HG02884 (cell line): ENCODE data around the gene FOXQ1.
"Not testable (repeated sequence)": the region's sequence is repeated elsewhere in the genome, so short reads cannot be mapped to it uniquely, and the experiment has no call there.

Experiments used
- ATAC-seq: cut with Tn5 transposase; IDR thresholded peaks from one replicate; pipeline ENCODE4 v1.9.1; 2021; ENCODE audit warnings: mild to moderate bottlenecking, moderate library complexity; ENCODE audit not compliant: unreplicated experiment

Gene FOXQ1

DNA sequence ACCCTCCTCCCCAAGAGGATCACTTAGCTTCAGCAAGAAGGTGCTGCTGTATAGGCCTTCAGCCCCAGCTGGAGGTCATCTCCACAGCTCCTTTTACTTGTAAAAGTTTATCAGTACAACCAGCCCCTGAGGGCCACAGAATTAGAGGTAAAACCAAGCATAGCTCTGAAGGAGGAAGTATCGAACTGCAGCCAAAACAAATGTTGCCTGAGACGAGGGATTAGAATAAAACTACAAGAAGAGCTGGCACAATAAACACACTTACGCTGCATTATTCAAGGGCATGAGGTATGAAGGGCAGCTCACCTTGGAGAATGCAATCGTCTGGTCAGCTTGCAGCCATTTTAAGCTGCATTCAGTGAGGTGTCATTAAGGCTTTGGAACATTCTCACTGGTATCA is 21.1 kb upstream of the FOXQ1 start:
- no peak for ATAC-seq

DNA sequence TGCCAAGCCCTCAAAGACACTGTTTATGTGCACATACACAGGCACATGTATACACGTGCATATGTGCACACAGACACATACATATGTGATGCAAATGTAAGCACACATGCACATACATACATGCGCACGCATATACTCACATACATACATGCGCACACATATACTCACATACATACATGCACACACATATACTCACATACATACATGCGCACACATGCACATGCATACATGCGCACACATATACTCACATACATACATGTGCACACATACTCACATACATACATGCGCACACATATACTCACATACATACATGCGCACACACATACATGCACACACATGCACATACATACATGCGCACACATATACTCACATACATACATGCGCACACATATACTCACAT is 20.5 kb upstream of the FOXQ1 start:
- ATAC-seq, result no peak

DNA sequence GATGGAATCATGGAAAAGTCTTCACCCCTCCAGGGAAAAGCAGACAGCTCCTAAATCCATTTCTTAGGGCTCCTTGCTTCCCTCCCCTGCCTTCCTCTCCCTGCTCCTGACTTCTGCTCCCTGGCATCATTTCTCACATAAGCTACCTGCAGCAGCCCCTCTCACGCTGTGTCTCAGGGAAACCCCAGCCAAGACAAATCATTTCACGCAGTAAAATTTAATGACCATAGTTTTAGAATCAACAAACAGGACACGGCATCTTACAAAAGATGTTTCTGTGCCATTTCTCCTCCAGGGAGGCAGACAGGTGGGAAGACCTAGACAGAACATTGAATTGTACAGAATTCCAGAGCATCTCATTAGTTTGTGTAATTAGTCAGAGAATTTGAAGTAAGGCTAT is 16.5 kb upstream of the FOXQ1 start:
- no peak for ATAC-seq

DNA sequence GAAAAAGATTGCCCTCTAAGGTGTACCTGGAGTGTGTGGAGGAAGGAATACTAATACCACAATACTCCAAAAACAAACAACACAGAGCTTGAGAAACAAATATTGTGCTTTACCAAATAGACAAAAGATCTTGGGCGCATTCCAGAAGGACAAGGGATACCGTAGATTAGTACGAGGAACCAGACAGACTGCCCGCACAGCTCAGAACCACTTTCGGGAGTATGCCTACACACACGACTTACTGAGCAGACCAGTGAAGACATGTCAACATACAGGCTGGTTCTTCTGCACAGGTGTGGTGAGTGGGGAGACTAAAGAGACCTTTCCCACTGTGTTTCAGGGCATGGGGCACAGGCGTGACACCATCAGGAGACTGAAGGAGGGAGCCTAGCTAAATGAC is 15.8 kb upstream of the FOXQ1 start:
- no peak for ATAC-seq

DNA sequence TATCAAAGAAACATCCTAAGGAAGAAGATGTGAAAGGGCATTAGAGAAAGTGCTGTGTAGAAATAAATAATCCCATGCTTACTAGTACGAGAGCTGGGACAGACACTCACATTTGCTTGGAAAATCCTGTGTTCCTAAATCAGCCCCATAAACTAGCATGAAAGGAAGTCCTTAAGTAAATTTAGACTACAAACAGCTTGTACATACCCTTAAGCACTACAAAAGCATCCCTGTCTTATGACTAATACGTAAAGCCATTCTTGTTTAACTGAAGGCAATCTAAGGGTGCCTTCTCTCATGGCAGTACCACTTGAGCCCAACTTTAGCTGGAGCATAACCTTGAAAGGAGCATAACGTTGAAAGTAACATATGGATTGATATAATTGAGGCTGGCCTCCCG is 15.4 kb upstream of the FOXQ1 start:
- ATAC-seq, result no peak

DNA sequence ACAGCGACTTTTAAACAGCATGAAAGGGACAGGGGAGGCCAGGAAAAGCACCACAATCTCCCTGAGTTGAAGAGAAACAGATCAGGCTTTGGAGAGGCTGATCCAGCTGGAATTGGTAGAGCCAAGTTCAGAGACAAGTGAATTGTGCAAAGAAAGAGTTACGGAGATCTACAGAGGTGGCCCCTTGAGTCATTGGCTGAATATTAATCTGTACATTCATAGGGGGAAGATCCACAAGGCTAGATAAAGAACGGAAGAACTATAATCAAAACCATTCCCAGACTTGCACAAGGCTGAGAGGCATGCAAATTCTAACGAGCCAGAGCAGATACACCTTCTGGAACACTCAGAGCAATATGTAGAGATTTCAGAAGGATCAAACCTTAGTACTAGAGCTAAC is 14.2 kb upstream of the FOXQ1 start:
- ATAC-seq, result no peak

DNA sequence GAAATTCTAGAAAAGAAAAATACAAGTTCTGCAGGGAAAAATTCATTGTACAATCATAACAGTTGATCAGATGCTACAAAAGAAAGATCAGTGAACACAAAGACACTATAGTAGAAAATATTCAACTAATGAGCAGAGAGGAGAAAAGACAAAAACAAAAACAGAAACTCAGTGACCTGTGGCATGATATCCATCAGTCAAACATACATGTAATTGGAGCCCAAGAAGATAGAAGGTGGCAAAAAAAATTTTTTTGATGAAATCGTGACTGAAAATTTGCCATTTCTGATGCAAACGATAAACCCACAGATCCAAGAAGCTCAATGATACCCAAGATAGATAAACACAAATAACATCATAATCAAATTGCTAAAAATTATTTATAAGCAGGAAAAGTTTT is 13.1 kb upstream of the FOXQ1 start:
- no peak for ATAC-seq

DNA sequence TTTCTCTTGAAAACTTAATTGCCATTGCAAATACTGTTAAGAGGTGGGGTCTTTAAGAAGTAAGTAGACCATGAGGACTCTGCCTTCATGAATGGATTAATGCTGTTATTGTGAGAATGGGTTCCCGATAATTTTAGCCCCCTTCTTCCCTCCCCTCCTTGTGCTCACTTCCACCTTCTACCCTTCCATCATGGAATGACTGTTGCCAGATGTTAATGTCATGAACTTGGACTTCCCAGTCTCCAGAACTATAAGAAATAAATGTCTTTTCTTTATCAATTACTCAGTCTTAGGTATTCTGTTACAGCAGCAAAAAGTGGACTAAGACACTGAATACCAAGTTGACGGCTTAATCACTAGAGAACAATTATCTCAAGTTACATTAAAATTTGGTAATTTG is 5.8 kb upstream of the FOXQ1 start:
- ATAC-seq, result no peak

DNA sequence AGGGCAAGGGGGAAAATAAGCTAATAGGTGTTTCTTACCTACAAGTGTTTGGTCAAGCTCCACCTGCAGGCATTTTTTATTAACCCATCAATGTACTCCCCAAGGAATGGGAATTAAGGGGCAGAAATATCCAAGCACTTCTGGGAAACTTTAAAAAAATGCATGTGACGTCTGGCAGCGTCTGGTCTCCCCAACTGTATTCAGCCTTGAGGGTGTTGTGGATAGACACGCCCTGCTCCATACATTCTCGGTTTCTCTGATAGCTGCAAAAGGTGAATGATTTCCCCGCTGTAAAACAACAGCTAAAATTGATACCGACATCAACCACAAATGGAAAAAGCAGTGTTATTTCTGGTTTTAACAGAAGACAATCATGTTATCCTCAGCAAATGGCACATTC is 2.5 kb upstream of the FOXQ1 start:
- no peak for ATAC-seq

DNA sequence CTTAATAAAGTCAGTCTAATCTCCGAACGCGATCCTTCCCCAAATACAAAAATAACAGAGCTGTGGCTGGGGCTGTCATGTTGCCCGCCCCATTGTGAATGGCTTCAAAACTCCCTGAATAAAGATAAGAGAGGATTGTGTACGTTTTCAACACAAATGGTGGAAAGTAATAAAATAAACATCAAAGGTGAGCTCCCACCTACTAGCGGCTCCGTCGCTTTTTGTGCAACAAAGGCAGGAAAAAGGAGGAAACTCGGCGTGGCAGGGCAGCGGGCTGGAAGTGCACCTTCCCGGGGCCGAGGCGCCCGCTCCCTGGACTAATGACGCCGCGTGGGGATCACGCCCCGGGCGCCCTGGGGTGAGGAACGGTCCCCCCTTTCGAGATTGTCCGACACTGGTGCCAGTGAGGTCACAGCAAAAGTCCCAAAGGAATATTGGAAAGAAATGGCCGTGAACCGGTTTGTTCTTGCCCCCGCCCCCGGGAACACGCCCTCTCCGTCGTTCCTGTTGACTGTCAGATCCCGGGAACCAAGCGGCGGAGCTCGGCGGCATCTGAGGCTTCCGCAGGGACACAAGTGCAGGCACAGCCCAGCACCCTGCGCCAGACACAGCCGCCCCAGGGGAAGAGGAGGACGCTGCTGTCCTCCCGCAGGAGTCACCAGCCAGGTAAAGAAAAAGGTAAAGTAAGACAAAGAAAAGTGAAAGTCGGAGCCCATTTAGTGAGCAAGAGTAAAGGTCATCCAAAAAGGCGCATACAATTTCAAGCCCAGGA is 1.1 kb upstream of the FOXQ1 start:
- ATAC-seq, result no peak

DNA sequence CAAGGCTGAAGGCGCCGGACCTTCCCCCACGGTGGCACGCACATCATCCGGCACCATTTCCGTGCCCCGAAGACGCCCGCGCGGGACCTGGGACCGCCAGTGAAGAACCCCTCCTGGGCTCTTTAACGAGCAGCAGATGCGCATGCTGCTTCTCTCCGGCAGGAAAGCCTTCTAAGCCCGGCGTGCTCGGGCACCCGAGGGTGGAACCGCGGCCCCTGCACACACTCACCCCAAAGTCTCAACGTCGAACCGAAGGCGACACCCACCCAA is 240 bp downstream of the FOXQ1 start:
- ATAC-seq, result no peak

DNA sequence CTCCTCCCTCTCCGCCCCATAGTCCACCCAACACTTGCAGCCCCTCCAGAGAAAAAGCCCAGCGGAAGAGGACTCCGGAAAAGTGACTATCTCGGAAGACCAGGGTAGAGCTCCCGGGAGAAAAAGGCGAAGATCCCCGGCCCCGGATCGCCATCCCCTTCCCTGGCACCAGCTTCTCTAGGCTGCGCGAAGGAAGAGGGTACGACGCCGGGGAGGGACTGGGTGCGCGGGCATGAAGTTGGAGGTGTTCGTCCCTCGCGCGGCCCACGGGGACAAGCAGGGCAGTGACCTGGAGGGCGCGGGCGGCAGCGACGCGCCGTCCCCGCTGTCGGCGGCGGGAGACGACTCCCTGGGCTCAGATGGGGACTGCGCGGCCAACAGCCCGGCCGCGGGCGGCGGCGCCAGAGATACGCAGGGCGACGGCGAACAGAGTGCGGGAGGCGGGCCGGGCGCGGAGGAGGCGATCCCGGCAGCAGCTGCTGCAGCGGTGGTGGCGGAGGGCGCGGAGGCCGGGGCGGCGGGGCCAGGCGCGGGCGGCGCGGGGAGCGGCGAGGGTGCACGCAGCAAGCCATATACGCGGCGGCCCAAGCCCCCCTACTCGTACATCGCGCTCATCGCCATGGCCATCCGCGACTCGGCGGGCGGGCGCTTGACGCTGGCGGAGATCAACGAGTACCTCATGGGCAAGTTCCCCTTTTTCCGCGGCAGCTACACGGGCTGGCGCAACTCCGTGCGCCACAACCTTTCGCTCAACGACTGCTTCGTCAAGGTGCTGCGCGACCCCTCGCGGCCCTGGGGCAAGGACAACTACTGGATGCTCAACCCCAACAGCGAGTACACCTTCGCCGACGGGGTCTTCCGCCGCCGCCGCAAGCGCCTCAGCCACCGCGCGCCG is 822 bp downstream of the FOXQ1 start:
- ATAC-seq, result no peak

DNA sequence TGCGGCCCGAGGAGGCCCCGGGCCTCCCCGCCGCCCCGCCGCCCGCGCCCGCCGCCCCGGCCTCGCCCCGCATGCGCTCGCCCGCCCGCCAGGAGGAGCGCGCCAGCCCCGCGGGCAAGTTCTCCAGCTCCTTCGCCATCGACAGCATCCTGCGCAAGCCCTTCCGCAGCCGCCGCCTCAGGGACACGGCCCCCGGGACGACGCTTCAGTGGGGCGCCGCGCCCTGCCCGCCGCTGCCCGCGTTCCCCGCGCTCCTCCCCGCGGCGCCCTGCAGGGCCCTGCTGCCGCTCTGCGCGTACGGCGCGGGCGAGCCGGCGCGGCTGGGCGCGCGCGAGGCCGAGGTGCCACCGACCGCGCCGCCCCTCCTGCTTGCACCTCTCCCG is 1.5 kb downstream of the FOXQ1 start:
- no peak for ATAC-seq

DNA sequence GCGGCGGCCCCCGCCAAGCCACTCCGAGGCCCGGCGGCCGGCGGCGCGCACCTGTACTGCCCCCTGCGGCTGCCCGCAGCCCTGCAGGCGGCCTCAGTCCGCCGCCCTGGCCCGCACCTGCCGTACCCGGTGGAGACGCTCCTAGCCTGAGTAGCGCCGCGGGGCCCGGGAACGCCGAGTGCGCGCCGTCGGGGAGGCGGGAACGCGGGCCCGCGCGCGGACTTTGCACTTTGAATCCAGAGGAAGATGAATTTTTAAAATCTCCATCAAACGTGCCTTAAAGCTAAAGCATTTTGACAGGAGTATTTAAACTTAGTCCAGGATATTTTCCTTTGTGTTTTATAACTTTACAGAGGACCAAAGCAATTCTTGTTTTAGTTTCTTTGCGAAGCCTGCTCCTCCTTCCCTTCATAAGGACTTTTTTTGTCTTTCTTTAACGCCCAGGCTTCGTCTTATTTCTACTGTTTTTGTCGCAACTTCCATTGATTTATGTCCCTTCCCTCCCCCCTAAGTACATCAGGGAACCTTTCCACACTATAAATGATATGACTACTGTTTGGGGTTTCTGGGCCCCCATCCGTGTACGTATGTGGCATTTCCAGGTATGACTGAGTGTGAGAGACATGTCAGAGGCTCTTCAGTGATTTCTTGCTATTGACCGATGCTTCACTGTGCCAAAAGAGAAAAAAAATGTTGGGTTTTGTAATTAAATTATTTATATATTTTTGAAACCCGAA is 2.0 kb downstream of the FOXQ1 start:
- ATAC-seq, result no peak

DNA sequence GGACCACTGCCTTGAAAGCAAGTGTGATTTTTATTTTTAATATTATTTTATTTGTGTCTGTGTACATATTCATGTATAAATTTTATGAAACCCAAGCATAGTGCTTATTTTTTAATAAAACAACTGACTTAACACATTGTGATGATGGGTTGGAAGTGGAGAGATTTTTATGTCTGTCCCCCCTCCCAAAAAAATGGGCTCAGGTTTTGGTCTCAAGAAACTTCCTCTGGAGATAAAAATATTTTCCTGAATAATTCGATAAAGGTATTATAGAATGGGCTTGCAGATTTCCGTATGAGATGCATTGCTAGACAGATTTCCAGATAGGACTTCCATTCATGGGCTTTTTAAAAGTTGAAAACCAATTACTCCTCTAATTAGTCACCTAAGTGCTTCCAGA is 2.7 kb downstream of the FOXQ1 start:
- ATAC-seq, result no peak

DNA sequence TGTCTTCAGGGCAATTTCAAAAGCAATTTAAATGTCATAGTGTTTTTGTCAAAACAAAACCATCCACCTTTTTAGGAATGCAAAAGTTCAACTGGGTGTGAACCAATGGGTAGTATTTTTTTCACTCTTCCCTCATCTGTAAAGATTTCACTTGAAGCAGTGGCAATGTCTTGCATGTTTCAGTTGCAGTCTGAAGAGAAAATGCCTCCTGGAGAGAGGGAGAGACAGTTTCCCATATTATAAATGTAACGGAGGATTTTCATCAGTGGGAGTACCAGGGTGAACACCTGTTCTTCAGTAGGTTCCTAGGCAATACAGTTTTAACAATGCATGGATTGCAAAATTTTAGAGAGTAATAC is 3.3 kb downstream of the FOXQ1 start:
- ATAC-seq, result no peak

DNA sequence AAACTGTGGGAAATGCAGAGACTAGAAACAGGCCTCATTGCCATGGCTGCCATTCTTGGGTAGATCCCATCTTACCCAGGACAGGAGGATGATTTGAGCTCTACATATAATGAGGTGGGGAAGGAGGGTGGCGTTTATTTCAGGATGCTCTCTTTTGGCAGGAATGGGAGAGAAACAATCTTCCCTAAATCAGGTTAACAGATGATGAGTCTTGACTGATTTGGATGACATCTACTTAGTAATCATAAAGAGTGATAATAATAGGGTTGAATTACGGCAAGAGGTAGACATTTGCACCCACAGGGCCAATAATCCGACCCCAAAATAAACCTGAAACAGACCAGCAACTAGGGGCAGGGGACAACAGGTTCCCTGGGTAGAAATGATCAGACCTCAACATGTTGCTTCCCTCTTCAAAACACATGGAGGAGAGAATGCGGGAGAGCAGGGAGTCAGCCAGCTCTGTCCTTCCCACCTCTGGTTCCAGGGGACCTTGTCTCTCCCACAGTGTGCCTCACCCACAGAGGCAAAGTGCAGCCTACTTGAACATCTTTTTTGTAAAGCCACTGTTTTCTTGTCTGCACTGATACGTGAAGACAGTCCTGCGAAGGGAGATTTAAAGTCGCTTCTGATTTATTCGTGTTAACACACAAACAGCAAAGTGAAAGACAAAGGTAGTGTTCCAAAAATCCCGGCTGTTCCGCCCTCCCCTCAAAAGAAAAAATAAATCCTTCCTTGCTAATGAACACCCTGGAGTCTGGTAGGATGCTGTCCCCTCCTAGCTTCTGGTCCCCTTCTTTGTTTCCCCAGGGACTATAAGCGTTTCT is 3.9 kb downstream of the FOXQ1 start:
- no peak for ATAC-seq

DNA sequence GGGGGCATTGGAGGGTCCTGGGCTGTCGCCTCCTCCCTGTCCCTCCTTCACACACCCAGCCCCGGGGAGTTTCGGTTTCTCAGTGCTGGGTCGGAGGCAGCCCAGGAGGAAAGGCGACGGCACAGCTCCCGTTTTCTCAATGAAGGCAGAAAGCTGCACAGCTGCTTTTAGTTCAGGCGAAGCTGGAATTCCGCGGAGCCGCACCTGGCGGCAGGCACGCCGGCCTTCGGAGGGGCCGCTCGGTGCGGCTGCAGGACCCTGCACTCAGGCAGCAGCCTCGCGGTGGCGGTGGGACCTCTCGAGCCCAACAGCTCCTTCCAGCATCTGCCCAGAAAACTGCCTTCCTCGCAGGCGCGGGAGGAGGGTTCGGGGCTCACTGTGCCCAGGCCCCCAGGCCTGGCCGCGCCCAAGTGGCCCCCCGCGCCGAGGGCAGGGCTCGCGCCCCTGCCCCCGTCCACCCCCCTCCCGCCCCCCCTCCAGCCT is 4.6 kb downstream of the FOXQ1 start:
- ATAC-seq, result no peak

DNA sequence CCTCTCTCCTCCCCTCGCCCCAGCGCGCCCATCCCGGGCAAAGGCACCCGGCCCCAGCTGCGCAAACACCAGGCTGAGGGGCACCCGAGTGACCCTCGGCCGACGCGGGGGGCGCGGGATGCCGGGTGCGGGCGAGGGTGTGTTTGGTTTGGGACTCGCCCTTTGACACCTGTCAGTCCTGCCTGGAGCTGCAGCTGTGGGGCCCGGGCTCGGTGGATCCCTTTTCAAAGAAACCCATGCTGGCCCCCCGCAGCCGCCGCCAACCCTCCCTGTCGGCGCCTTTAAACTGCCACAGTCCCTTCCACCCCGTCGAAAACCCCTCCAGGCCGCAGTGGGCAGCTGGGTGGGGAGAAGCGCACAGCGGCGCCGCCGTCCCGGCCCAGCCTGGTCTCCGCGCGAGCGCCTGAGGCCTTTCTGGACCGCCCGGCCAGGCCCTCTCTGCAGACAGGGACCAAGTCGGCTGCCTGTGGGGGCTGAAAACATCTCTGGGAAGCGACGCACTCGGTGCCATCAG is 5.5 kb downstream of the FOXQ1 start:
- ATAC-seq, result no peak

DNA sequence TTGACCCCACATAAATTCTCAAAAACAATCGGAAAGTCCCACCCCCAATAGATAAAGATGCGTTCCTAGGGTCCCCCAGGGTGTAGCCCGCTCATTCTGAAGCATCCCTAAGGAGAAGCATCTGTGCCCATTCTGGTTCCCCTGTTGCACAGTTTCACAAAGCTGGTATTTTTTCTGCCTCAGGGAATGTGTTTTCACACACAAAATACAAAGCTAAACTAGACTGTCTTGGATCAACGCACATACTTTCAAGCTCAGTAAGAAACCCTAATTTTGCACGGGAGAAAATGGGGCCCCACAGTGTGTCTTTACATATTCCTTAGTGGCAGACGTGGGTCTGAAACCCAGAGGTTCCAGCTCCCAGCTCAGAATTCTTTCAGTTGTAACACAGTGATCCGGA is 6.1 kb downstream of the FOXQ1 start:
- ATAC-seq, result no peak

DNA sequence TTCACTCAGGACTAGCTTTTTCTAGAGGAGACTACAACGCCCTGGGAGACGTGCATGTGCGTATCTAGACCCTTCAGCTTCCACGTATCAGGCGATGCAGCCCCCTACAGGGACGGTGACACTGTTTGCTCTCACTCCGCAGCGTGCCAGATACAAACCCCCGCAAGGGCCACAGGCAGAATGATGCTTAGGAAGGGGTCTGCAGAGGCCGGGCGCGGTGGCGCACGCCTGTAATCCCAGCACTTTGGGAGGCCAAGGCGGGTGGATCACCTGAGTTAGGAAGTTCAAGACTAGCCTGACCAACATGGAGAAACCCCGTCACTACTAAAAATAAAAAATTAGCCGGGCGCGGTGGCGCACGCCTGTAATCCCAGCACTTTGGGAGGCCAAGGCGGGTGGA is 6.7 kb downstream of the FOXQ1 start:
- not testable (repeated sequence) for ATAC-seq
